Trophoblast cell (in vitro differentiated cells and primary cell): ENCODE measurements around the gene PRKCH.
A peak's percentile ranks its signal among the peaks of the same experiment; 100 is the strongest.

Experiments used
- DNase-seq, 2 donors: peaks; one replicate each; pipeline ENCODE4 v3.0.0-alpha.2; 2016
- H2AFZ ChIP-seq: 2 replicates; pipeline ENCODE4 v1.6.1; 2013; ENCODE audit warnings: low read length, moderate library complexity, mild to moderate bottlenecking; ENCODE audit not compliant: insufficient read depth, poor library complexity
- H2AK5ac ChIP-seq: 2 replicates; pipeline ENCODE4 v1.6.1; 2013; ENCODE audit warnings: mild to moderate bottlenecking, low read length
- H2BK120ac ChIP-seq: 2 replicates; pipeline ENCODE4 v1.6.1; 2013; ENCODE audit warnings: low read length, mild to moderate bottlenecking, moderate library complexity; ENCODE audit not compliant: insufficient read depth, poor library complexity
- H2BK12ac ChIP-seq: 2 replicates; pipeline ENCODE4 v1.6.1; 2013; ENCODE audit warnings: mild to moderate bottlenecking, low read length, moderate library complexity
- H2BK5ac ChIP-seq: 2 replicates; pipeline ENCODE4 v1.6.1; 2013; ENCODE audit warnings: low read length, low read depth, moderate library complexity, mild to moderate bottlenecking; ENCODE audit not compliant: poor library complexity
- H3K14ac ChIP-seq: 2 replicates; pipeline ENCODE4 v1.6.1; 2013; ENCODE audit warnings: mild to moderate bottlenecking, low read length
- H3K18ac ChIP-seq: 2 replicates; pipeline ENCODE4 v1.6.1; 2013; ENCODE audit warnings: mild to moderate bottlenecking, low read length
- H3K23ac ChIP-seq: 2 replicates; pipeline ENCODE4 v1.6.1; 2013; ENCODE audit warnings: low read length
- H3K27ac ChIP-seq: 2 replicates; pipeline ENCODE4 v1.5.1; 2013; ENCODE audit warnings: low read depth, mild to moderate bottlenecking, inconsistent platforms, low read length, moderate library complexity
- H3K27me3 ChIP-seq: 2 replicates; pipeline ENCODE4 v1.6.1; 2013; ENCODE audit warnings: inconsistent platforms, mild to moderate bottlenecking, low read length, moderate library complexity; ENCODE audit not compliant: insufficient read depth
- H3K36me3 ChIP-seq, 2 experiments: 1 replicate in 1 of 2; 2 replicates in 1 of 2; pipeline ENCODE4 v1.6.1; 2013; ENCODE audit warnings: low read length in 2 of 2, mild to moderate bottlenecking in 2 of 2, moderate library complexity in 1 of 2; ENCODE audit not compliant: insufficient read depth in 2 of 2, control insufficient read depth in 1 of 2
- H3K4ac ChIP-seq: 2 replicates; pipeline ENCODE4 v1.6.1; 2013; ENCODE audit warnings: low read depth, mild to moderate bottlenecking, low read length, moderate library complexity
- H3K4me1 ChIP-seq, 2 experiments: 1 replicate in 1 of 2; 2 replicates in 1 of 2; pipeline ENCODE4 v1.6.1; 2013; ENCODE audit warnings: low read length in 2 of 2, mild to moderate bottlenecking in 2 of 2, moderate library complexity in 1 of 2; ENCODE audit not compliant: insufficient read depth in 2 of 2, control insufficient read depth in 1 of 2
- H3K4me2 ChIP-seq: 2 replicates; pipeline ENCODE4 v1.6.1; 2013; ENCODE audit warnings: inconsistent platforms, mild to moderate bottlenecking, low read length, moderate library complexity
- H3K4me3 ChIP-seq: 2 replicates; pipeline ENCODE4 v1.5.1; 2013; ENCODE audit warnings: mild to moderate bottlenecking, low read depth, low read length, inconsistent platforms
- H3K79me1 ChIP-seq: one replicate; pipeline ENCODE4 v1.6.1; 2013; ENCODE audit warnings: low read length
- H3K79me2 ChIP-seq: 2 replicates; pipeline ENCODE4 v1.6.1; 2013; ENCODE audit warnings: low read length, mild to moderate bottlenecking; ENCODE audit not compliant: control insufficient read depth, insufficient read depth, poor library complexity
- H3K9ac ChIP-seq: 2 replicates; pipeline ENCODE4 v1.6.1; 2013; ENCODE audit warnings: mild to moderate bottlenecking, low read length
- H3K9me3 ChIP-seq: 2 replicates; pipeline ENCODE4 v1.6.1; 2013; ENCODE audit warnings: low read depth, mild to moderate bottlenecking, control low read depth, inconsistent platforms, low read length; ENCODE audit not compliant: insufficient read depth
- H4K12ac ChIP-seq: 2 replicates; pipeline ENCODE4 v1.6.1; 2013; ENCODE audit warnings: low read depth, mild to moderate bottlenecking, low read length, moderate library complexity
- H4K8ac ChIP-seq: 2 replicates; pipeline ENCODE4 v1.6.1; 2013; ENCODE audit warnings: low read depth, mild to moderate bottlenecking, low read length, moderate library complexity
- H4K91ac ChIP-seq: one replicate; pipeline ENCODE4 v1.6.1; 2013; ENCODE audit warnings: low read depth, mild to moderate bottlenecking, low read length, moderate library complexity
- WGBS: extraction: QIAGEN DNeasy Blood & Tissue Kit; methylation state at CpG from one replicate; pipeline ENCODE4 v1.1.7; 2013; ENCODE audit warnings: missing lambda C conversion rate; ENCODE audit not compliant: insufficient read length, insufficient coverage; ENCODE audit errors: extremely low coverage; 5-methylcytosine and 5-hydroxymethylcytosine counted together

Gene PRKCH

GRCh38 chr14:61428261-61428660 is 106.9 kb downstream of the PRKCH start:
- H3K14ac ChIP-seq = peak overlapping the region; percentile 14
- H2AFZ ChIP-seq = no peak overlapping the region
- DNase-seq = no peak
- H3K4me2 ChIP-seq = no peak overlapping the region
- H2BK120ac ChIP-seq = peak overlapping the region; percentile 52
- H3K36me3 ChIP-seq = peaks cover 0 to 5% of the 10 kb centered on the region in 2 experiments
- H4K8ac ChIP-seq = no peak overlapping the region
- WGBS = no CpG with 5 or more reads among the region's 2 CpGs
- no peak overlapping the region for H3K18ac ChIP-seq
- H3K9ac ChIP-seq = no peak overlapping the region
- peaks cover 8% of the 10 kb centered on the region for H3K9me3 ChIP-seq
- H3K4ac ChIP-seq = no peak overlapping the region
- no peak overlapping the region for H3K4me3 ChIP-seq
- H3K27ac ChIP-seq = peak overlapping the region; percentile 86
- peak overlapping the region; percentile 31 for H2BK5ac ChIP-seq
- no peaks in the 10 kb centered on the region for H3K27me3 ChIP-seq
- H4K91ac ChIP-seq = peak overlapping the region; percentile 55
- no peak overlapping the region for H3K23ac ChIP-seq
- H3K79me2 ChIP-seq = peaks cover 7% of the 10 kb centered on the region
- no peak overlapping the region for H2BK12ac ChIP-seq
- no peak overlapping the region for H4K12ac ChIP-seq
- H3K4me1 ChIP-seq = peaks cover 14 to 18% of the 10 kb centered on the region in 2 experiments
- H3K79me1 ChIP-seq = peaks cover 20% of the 10 kb centered on the region
- peak overlapping the region; percentile 12 for H2AK5ac ChIP-seq

GRCh38 chr14:61429316-61429715 is 107.9 kb downstream of the PRKCH start:
- DNase-seq = peak in 1 of 2 donors; percentile 17
- no peaks in the 10 kb centered on the region for H3K27me3 ChIP-seq

GRCh38 chr14:61430066-61430757 is 108.8 kb downstream of the PRKCH start:
- Histone ChIP-seq H2BK5ac (no peak overlapping the region), H3K14ac (peak overlapping the region; percentile 35), H4K8ac (no peak overlapping the region), H3K36me3 (no peaks in the 10 kb centered on the region), H3K4me1 (peaks cover 13 to 14% of the 10 kb centered on the region in 2 experiments), H3K4ac (peak overlapping the region; percentile 47), H2BK12ac (peak overlapping the region; percentile 65), H3K4me3 (no peak overlapping the region), H3K27ac (peak overlapping the region; percentile 51), H3K9me3 (peaks cover 2% of the 10 kb centered on the region), H3K9ac (no peak overlapping the region), H3K27me3 (no peaks in the 10 kb centered on the region), H3K79me1 (peaks cover 20% of the 10 kb centered on the region), H4K12ac (no peak overlapping the region), H3K23ac (no peak overlapping the region), H4K91ac (no peak overlapping the region), H2BK120ac (peak overlapping the region; percentile 36), H2AFZ (no peak overlapping the region), H3K79me2 (peaks cover 2% of the 10 kb centered on the region), H2AK5ac (no peak overlapping the region), H3K18ac (no peak overlapping the region), H3K4me2 (no peak overlapping the region)
- WGBS = no CpG with 5 or more reads among the region's 2 CpGs
- DNase-seq = no peak

More at GRCh38 chr14:61429316-61429715, 107.9 kb downstream of the PRKCH start:
- no peak overlapping the region for H3K4me2 ChIP-seq
- H3K79me2 ChIP-seq = peaks cover 7% of the 10 kb centered on the region
- no CpG with 5 or more reads among the region's 2 CpGs for WGBS
- H3K4me3 ChIP-seq = no peak overlapping the region
- no peak overlapping the region for H3K14ac ChIP-seq
- H2BK5ac ChIP-seq = no peak overlapping the region
- H4K12ac ChIP-seq = no peak overlapping the region
- H2AFZ ChIP-seq = no peak overlapping the region
- no peak overlapping the region for H4K91ac ChIP-seq
- H2BK12ac ChIP-seq = no peak overlapping the region
- H3K18ac ChIP-seq = no peak overlapping the region
- H4K8ac ChIP-seq = no peak overlapping the region
- H2AK5ac ChIP-seq = no peak overlapping the region
- peaks cover 20% of the 10 kb centered on the region for H3K79me1 ChIP-seq
- peaks cover 14 to 15% of the 10 kb centered on the region in 2 experiments for H3K4me1 ChIP-seq
- H3K9ac ChIP-seq = no peak overlapping the region
- no peak overlapping the region for H3K23ac ChIP-seq
- peaks cover 0 to 5% of the 10 kb centered on the region in 2 experiments for H3K36me3 ChIP-seq
- H3K9me3 ChIP-seq = peaks cover 8% of the 10 kb centered on the region
- H3K27ac ChIP-seq = peak overlapping the region; percentile 71
- H2BK120ac ChIP-seq = no peak overlapping the region
- H3K4ac ChIP-seq = no peak overlapping the region

DNA sequence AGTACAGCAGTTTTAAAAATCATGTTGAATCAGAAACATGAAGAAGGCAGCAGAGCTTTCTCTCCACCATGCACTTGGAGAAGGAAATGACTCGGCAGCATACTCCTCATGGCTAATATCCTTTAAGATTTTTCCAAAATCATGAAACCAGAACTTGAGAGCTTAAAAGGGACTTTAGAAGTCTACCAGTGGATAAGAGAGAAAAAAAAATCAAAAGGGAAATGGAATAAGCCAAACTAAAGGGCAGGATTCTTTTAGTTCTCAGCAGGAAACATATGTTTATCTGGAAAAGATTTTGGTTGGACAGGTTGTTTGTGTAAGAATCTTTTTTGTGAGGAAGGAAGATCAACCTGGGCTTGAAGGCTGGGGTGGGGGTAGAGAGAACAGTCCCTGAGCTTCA is 111.8 kb downstream of the PRKCH start:
- H2BK5ac ChIP-seq = no peak overlapping the region
- no CpG with 5 or more reads among the region's 1 CpG for WGBS
- no peak overlapping the region for H3K18ac ChIP-seq
- H4K8ac ChIP-seq = no peak overlapping the region
- peaks cover 2% of the 10 kb centered on the region for H3K9me3 ChIP-seq
- H4K12ac ChIP-seq = no peak overlapping the region
- no peaks in the 10 kb centered on the region for H3K27me3 ChIP-seq
- no peak for DNase-seq
- H3K4me3 ChIP-seq = no peak overlapping the region
- no peak overlapping the region for H4K91ac ChIP-seq
- H2AK5ac ChIP-seq = no peak overlapping the region
- H3K27ac ChIP-seq = no peak overlapping the region
- H3K4me2 ChIP-seq = no peak overlapping the region
- no peak overlapping the region for H3K9ac ChIP-seq
- no peak overlapping the region for H3K14ac ChIP-seq
- no peak overlapping the region for H2AFZ ChIP-seq
- no peak overlapping the region for H2BK120ac ChIP-seq
- peaks cover 15% of the 10 kb centered on the region for H3K79me1 ChIP-seq
- no peak overlapping the region for H2BK12ac ChIP-seq
- peaks cover under 1% of the 10 kb centered on the region for H3K79me2 ChIP-seq
- H3K4ac ChIP-seq = no peak overlapping the region
- H3K36me3 ChIP-seq = no peaks in the 10 kb centered on the region
- H3K4me1 ChIP-seq = peaks cover 15 to 18% of the 10 kb centered on the region in 2 experiments
- no peak overlapping the region for H3K23ac ChIP-seq
